ENCODE results near the gene KCNIP3. TPM values are rescaled to one million over a fixed set of nuclear protein-coding genes. Genes with fewer than 3 reads are reported as not detected.

KCNIP3 gene
- total and polyA plus RNA-seq, 9 of the 15 experiments (the other 6 are each of a cell fraction or from before 2014, with no cell fraction given): 0.04 TPM; not detected in 8

DNA sequence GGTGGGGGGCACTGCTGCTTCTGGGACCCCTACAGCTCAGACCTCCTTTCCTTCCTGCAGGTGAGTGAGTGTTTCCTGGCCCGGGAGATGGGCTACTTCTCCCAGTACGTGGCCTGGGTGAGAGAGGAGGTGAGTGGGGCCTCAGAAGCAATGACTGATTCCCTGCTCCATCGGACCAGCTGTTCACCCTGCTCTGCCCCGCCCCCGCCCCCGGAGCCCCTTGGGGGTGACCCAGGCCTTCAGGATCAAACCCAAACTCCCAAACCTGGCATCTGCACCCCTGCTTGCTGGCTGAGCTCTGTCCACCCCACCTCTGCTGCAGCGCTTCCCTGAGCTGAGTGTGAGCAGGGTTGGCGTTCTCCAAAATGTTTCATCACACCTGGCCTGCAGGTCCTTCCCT lies 9.8 kb upstream of the KCNIP3 start:
- Histone ChIP-seq H3K27ac (ENCODE audit: extremely low read depth, low read depth, low read length) (no peak overlapping the region), H3K79me2 (ENCODE audit: control insufficient read depth, insufficient read depth, low read length) (no peaks in the 10 kb centered on the region), H3K4me2 (ENCODE audit: insufficient read depth, low read length) (no peak overlapping the region), H2AFZ (ENCODE audit: low read depth, low read length) (no peak overlapping the region), H3K4me1 (replicated peaks in 1 of 2; ENCODE audit: control insufficient read depth in 2 of 2, insufficient read depth in 2 of 2, low read length in 2 of 2) (no peaks in the 10 kb centered on the region), H3K4me3 (no peak overlapping the region), H3K9me3 (replicated peaks; ENCODE audit: control insufficient read depth, insufficient read depth, low read depth, low read length) (no peaks in the 10 kb centered on the region), H3K27me3 (ENCODE audit: control insufficient read depth in 2 of 2, insufficient read depth in 2 of 2, low read length in 2 of 2) (peaks cover 0 to 7% of the 10 kb centered on the region in 2 experiments; a peak in 1 of 5 replicates), H3K36me3 (ENCODE audit: control insufficient read depth, insufficient read depth, low read length) (no peaks in the 10 kb centered on the region), H4K20me1 (replicated peaks; ENCODE audit: control insufficient read depth, insufficient read depth, low read length) (no peaks in the 10 kb centered on the region), H3K9me1 (ENCODE audit: control insufficient read depth, insufficient read depth, low read length) (no peaks in the 10 kb centered on the region), H3K9ac (ENCODE audit: insufficient read depth in 1 of 2, low read depth in 2 of 2, low read length in 2 of 2) (no peak overlapping the region)
- CTCF ChIA-PET (ENCODE audit: low intra/inter-chr PET ratio): no interaction called here
- POLR2A ChIA-PET: interaction anchor here (0.7 kb wide), 1 partner anchor 13 kb away, joined by 5 read pairs; the partner anchor contains the start of gene PROM2
- in situ Hi-C loops (cut with MboI) (no loop called here), intact Hi-C loops (cut with micrococcal nuclease) (no loop called here)
- WGBS (ENCODE audit: insufficient coverage, low coverage, missing lambda C conversion rate): 1% methylated on average over 4 of the region's 8 CpGs
- FAIRE-seq (no peak), ATAC-seq (no peak), DNase-seq (ENCODE audit: extremely low read depth in 1 of 4, low spot score in 3 of 4) (no peak)
- no TSS peak for BruUV-seq (replicated peaks)
- TF ChIP-seq CXXC5 (CRISPR knock-in tag; IDR thresholded peaks at IDR 0.05) (no peak), ARID3A (IDR thresholded peaks at IDR 0.05; ENCODE audit: borderline replicate concordance, low read depth, low read length) (no peak), GTF2E2 (tag; IDR thresholded peaks at IDR 0.05) (no peak), MEF2A (IDR thresholded peaks at IDR 0.05; ENCODE audit: control insufficient read depth, low read depth, low read length) (no peak), ID3 (CRISPR knock-in tag; IDR thresholded peaks at IDR 0.05) (no peak), ID3 (tag; IDR thresholded peaks at IDR 0.05) (no peak), AFF4 (CRISPR knock-in tag; IDR thresholded peaks at IDR 0.05) (no peak), MCM3 (IDR thresholded peaks at IDR 0.05) (no peak), FIP1L1 (IDR thresholded peaks at IDR 0.05; ENCODE audit: low read depth, low read length, poor library complexity, severe bottlenecking) (no peak)
- TF ChIP-seq, protein P1, sequence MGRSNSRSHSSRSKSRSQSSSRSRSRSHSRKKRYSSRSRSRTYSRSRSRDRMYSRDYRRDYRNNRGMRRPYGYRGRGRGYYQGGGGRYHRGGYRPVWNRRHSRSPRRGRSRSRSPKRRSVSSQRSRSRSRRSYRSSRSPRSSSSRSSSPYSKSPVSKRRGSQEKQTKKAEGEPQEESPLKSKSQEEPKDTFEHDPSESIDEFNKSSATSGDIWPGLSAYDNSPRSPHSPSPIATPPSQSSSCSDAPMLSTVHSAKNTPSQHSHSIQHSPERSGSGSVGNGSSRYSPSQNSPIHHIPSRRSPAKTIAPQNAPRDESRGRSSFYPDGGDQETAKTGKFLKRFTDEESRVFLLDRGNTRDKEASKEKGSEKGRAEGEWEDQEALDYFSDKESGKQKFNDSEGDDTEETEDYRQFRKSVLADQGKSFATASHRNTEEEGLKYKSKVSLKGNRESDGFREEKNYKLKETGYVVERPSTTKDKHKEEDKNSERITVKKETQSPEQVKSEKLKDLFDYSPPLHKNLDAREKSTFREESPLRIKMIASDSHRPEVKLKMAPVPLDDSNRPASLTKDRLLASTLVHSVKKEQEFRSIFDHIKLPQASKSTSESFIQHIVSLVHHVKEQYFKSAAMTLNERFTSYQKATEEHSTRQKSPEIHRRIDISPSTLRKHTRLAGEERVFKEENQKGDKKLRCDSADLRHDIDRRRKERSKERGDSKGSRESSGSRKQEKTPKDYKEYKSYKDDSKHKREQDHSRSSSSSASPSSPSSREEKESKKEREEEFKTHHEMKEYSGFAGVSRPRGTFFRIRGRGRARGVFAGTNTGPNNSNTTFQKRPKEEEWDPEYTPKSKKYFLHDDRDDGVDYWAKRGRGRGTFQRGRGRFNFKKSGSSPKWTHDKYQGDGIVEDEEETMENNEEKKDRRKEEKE (IDR thresholded peaks at IDR 0.05; ENCODE audit: borderline replicate concordance in 1 of 2, control insufficient read depth in 1 of 2, low read depth in 2 of 2, low read length in 1 of 2): no peak

Measured in K562 (cell line).